HG02884 (cell line): Measurements from ENCODE around the gene ARHGEF3.
"Not testable (repeated sequence)": the region's sequence is repeated elsewhere in the genome, so short reads cannot be mapped to it uniquely, and the experiment has no call there.

ENCODE experiments used
- ATAC-seq: cut with Tn5 transposase; IDR thresholded peaks from one replicate; pipeline ENCODE4 v1.9.1; 2021; ENCODE audit warnings: mild to moderate bottlenecking, moderate library complexity; ENCODE audit not compliant: unreplicated experiment

The ARHGEF3 gene

DNA sequence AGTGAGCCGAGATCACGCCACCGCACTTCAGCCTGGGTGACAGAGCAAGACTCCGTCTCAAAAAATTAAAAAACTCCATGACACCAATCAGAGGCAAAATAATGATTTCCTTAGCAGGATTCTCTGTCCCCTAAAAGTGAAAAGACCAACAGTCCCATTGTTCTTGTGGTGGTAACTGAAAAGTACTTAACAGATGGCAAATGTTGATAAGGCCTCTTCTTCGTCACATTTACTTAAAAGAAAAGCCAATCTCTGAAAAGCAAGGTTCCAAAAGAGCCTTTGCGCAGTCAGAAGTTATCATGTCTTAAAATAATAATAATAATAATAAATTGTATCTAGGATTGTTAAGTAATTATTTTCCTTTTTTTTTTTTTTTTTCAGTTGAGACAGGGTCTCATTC lies 62.7 kb downstream of the ARHGEF3 start:
- ATAC-seq = no peak

DNA sequence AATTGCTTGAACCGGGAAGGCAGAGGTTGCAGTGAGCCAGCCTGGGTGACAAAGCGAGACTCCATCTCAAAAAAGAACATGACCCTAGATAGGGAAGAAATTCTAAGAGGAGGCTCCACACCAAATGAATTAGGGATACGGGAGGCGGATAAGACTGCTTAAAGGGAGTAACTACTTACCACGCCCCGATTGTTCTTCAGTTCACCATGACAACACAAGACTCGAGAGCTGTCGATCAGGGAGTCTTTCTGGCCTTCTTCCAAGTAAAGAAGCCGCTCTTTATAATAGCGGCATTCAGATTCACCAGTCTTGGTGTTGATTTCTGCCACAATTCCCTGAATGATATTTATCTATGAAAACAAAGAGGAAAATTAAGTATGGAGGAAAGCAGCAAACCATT lies 64.7 kb downstream of the ARHGEF3 start:
- no peak for ATAC-seq

DNA sequence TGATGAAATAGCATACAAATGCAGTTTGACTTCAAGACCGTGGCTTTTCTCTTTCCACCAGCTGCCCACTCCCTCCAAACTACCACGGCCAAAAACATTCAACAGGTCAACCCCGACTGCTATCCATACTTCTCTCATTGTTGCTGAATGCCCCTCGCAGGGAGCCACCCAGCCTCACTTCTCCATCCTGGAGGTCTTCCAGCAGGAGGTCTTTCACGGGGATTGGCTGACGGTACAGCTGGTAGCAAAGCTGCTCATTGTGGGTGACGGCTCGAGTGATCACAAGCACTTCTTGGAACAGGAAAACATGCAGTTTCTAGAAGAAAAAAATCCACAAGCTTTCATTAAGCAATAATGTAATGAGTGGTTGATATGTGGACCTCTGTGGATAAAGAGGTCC lies 69.6 kb downstream of the ARHGEF3 start:
- ATAC-seq = no peak

DNA sequence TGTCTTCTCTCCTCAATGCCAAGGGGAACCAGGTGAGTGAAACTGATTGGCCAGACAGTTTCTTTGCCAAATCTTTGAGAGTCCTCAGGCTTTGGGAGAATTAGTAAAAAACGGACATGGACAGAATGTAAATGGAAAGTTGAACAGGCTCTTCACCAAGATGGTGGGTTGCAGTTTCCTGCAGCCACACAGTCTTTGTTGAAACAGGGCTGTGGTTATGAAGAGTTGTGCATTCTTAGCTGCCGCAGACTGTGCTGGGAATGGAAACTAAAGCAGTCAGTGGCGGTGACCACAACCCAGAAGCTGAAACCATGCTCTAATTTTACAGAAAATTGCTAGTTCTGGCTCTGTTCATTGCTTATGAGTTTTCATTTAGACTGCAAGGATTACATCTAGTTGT lies 76.6 kb downstream of the ARHGEF3 start:
- peak; percentile 96 for ATAC-seq

DNA sequence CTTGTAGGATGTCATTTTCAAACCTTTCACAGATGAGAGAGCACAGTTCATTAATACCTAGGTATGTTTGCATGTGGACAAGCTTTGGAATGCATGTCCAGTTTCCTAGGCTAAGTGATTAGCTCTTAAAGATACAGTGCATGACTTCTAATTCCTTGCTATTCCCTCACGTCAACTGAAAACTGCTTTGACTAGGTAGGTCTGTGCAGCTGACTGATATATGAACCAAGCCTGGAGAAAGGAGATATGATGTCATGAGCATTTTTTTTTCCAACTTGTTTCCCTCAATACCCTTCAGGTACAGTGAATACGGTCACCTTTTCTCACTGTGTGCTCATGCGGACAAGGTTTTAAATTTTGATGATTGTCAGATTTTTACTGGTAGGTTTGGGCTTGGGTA lies 77.1 kb downstream of the ARHGEF3 start:
- ATAC-seq = no peak

DNA sequence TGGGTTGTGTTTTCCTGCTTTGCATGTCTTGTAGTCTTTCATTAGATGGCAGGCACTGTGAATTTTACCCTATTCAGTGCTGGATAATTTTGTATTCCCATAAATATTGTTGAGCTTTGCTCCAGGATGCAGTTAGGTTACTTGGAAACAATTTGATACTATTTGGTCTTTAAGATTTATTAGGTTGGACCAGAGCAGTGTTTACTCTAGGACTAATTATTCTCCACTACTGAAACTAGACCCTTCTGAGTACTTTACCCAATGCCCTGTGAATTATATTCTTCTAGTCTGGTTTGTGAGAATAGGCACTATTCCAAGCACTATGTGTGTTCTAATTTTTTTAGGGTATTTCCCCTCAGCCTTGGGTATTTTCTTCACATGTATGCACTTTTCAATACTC lies 80.9 kb downstream of the ARHGEF3 start:
- ATAC-seq = no peak

DNA sequence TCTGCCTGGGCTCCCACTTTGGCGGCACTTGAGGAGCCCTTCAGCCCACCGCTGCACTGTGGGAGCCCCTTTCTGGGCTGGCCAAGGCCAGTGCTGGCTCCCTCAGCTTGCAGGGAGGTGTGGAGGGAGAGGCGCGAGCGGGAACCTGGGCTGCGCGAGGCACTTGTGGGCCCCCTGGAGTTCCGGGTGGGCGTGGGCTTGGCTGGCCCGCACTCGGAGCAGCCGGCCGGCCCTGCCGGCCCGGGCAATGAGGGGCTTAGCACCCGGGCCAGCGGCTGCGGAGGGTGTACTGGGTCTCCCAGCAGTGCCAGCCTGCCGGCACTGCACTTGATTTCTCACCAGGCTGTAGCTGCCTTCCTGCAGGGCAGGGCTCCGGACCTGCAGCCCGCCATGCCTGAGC lies 82.9 kb downstream of the ARHGEF3 start:
- not testable (repeated sequence) for ATAC-seq

DNA sequence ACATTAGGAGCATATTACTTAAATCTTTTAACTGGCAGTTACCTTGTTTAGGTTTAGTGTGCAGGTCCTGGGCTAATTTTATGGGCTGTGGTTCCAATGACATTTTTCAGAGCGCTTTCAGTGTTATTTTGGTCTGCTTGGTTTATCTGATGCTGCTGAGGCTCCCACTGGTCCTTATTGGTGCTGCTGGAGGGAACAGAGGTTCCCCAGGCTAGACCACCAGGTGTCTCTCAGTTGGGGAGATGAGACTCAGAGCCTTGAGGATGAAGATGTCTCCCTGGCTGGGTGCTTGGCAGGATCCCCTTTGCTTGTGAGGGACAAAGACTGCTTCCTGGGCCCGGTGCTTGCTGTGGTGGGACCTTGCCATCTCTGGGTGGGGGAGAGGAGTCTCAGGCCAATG lies 90.4 kb downstream of the ARHGEF3 start:
- no peak for ATAC-seq

DNA sequence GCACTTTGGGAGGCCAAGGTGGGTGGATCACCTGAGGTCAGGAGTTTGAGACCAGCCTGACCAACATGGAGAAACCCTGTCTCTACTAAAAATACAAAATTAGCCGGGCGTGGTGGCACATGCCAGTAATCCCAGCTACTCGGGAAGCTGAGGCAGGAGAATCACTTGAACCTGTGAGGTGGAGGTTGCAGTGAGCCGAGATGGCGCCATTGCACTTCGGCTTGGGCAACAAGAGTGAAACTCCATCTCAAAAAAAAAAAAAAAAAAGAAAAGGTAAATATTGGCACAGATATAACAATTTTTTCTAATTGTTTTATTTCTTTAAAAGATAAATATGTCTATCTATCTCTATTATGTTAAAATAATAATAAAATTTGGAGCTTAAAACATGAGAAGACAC lies 94.3 kb downstream of the ARHGEF3 start:
- not testable (repeated sequence) for ATAC-seq

DNA sequence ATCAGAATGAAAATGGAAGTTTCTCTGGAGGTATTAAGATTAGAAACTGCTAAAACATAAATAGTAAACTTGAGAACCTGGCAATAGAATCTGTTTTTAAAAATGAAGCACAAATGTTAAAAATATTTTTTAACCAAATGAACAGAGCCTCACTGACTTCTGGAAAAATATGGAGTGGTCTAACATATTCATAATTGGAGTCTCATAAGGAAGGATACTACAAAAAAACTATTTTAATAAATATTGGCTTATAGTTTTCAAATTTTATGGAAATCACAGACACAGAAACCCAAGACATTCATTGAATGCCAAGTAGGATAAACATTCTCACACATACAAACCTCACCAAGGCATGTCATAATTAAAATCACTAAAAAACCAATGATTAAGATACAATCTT lies 95.1 kb downstream of the ARHGEF3 start:
- ATAC-seq = no peak

DNA sequence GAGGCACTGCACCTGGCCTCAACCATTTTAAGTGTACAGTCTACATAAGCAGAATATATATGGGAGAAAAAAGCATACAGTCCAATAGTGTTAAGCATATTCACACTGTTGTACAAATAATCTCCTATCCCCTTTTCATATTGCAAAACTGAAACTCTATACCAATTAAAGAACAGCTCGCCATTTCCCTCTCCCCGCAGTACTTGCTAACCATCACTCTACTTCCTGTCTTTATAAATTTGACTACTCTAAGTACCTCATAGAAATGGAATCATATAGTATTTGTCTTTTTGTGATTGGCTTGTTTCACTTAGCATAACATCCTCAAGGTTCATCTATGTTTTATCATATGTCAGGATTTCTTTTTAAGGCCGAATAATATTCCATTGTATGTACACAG lies 97.0 kb downstream of the ARHGEF3 start:
- ATAC-seq = no peak

DNA sequence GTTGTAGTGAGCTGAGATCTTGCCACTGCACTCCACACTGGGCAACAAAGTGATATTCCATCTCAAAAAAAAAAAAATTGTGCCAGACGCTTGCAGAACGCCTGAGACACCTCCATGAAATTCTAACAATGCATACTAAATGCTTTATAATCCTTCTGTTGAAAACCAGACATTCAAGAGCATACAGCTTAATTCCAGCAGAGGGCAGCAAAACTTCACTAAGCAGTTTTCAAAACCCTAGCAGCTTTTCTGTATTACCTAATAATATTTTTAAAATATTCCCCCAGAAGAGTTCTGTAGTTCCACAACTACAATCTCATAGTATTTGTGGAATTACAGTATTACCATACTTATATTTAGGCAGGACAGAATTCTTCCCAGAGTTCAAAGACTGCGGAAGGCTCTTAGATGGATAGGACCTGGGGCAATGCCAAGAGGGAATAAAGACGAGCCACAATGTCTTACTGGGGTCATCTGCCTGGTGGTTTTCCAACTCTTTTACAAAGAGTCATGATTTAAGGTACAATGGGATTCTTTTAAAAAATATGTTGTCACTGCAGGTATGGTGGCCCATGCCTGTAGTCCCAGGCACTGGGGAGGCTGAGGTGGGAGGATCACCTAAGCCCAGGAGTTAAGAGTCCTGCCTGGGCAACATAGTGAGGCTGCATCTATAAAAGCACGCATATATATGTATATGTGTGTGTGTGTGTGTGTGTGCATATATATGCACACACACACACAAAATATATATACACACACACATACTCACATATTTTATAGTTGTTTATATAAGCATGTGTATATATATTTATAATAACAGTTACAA lies 99.0 kb downstream of the ARHGEF3 start:
- no peak for ATAC-seq

DNA sequence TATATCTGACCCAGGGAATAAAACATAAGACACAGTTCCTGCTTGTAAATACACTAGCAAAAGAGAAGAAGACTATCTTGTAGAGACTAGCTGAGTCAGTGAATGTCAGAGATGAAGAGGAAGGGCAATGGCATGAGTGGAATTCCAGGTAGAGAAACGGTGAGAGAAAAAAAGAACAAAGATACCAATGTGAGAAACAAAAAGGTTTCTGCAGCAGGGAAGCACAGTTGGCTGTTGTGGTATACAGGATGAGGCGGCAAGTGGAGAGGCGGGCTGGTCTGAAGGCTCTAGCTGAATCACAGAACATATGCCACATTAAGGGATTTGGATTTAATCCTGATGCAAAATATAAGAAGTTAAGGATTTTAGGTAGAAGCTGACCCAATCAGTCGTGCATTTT lies 101.6 kb downstream of the ARHGEF3 start:
- no peak for ATAC-seq

DNA sequence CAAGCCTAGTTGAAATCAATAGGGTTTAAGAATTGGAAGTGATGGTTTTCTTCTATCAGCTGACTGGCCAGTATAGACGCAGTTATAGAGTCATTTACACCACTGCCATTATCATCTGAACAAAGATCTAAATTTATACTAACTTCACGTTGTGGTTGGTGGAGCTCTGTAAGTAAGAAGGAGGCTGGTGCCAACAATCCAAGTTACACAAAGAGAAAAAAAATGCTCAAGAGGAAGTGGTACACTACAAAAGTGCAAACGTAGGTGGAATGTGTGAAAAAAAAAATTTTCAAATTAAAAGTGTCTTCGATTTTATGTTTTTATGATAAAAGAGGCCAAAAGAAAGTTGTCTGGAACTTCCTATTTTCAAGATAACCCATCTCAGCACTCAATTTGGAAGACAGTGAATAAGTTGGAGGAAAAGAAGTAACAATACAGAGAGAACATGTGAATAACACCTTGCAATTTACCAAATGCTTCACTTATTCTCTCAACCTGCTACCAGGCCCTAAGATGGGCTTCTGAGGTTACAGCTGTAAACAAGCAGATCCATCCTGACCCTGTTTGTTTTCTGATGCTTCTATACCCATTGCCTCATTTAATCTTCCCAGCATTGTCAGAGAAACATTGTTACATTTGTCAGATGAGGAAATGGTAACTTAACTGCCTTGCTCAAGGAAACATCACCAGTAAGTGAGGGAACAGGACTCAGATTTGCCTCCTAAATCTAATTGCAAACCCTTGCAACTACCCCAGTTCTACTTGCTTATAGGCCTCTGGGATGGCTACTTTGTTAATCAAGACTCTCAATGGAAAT lies 106.7 kb downstream of the ARHGEF3 start:
- ATAC-seq = no peak

DNA sequence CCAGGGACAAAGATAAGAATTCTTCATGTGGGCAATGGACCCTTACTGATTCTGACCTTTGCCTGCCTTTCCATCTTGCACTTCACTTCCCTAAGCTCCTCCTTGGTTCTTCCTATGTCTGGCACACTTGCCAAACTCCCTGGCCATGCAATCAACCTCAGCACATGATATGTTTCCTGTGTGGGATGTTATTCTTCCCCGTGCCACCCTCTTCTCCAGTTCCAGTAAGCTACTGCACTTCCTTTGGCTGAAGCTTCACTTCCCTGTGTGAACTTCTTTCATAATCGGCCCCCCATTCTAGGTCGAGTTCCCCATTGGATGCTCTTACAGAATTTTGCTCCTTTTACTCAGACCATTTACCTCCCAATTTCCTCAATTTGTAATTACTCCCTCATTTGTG lies 108.0 kb downstream of the ARHGEF3 start:
- no peak for ATAC-seq

DNA sequence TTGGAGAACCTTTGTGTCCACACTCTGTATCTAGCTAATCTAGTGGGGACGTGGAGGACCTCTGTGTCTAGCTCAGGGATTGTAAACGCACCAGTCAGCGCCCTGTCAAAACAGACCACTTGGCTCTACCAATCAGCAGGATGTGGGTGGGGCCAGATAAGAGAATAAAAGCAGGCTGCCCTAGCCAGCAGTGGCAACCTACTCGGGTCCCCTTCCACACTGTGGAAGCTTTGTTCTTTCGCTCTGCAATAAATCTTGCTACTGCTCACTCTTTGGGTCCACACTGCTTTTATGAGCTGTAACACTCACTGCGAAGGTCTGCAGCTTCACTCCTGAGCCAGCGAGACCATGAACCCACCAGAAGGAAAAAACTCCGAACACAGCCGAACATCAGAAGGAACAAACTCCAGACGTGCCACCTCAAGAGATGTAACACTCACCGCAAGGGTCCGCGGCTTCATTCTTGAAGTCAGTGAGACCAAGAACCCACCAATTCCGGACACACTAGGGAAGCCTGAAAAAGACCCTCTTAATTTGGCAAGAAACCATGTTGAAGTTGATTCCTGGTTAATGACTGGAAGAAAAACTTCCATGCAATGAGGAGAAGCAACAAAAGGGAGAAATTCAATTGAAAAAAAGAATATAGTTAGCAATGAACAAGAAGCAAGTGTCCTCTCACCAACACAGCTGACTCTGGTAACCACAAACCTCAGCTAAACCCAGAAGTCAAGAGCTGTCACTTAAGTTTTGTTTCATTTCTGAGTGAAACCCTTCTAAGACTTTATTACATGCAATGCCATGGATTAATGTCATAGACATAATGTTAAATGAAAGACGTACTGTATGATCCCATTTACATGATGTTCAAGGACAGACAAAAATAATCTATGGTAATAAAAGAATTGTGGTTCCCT lies 109.0 kb downstream of the ARHGEF3 start:
- ATAC-seq = not testable (repeated sequence)

DNA sequence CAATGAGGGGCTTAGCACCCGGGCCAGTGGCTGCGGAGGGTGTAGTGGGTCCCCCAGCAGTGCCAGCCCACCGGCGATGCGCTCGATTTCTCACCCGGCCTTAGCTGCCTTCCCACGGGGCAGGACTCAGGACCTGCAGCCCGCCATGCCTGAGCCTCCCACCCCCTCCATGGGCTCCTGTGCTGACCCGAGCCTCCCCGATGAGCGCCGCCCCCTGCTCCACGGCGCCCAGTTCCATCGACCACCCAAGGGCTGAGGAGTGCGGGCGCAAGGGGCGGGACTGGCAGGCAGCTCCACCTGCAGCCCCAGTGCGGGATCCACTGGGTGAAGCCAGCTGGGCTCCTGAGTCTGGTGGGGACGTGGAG lies 109.8 kb downstream of the ARHGEF3 start:
- not testable (repeated sequence) for ATAC-seq

DNA sequence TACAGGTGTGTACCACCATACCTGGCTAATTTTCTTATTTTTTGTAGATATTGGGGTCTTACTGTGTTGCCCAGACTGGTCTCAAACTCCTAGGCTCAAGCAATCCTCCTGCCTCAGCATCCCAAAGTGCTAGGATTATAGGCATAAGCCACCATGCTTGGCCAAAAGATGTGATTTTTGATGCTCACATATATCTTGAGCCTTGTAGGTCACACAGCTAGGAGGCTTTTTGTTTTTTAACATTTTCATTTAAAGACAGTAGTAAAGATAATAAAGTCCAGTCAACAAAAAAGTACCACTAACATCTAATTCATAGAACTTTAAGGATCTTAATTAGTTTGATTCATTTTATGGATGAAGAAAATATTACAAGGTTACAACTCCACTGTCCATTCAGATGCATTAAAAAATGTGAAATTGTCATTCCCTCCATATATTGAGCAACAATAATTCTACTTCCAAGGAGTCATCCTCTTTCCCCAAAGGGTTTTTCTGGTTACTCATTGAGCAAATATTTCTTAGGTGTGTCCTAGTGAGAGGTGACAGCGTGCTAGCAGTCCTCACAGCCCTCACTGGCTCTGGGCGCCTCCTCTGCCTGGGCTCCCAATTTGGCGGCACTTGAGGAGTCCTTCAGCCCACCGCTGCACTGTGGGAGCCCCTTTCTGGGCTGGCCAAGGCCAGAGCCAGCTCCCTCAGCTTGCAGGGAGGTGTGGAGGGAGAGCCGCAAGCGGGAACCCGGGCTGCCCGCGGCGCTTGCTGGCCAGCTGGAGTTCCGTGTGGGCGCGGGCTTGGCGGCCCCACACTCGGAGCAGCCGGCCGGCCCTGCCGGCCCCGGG lies 110.4 kb downstream of the ARHGEF3 start:
- no peak for ATAC-seq

DNA sequence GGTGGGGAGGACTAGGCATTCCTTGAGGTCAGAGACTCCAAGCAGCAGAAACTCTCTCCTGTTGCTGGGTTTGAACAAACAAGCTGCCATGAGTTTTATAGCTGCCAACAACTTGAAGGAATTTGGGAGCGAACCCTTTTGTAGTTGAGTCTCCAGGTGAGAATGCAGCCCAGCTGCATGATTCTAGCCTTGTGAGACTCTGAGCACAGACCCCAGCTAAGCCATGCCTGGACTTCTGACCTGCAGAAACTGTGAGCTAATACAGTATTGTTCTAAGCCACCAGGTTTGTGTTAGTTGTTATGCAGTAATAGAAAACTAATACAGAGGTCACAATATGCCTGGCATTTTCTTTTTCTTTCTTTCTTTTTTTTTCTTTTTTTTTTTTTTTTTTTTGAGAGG lies 112.4 kb downstream of the ARHGEF3 start:
- ATAC-seq = no peak

DNA sequence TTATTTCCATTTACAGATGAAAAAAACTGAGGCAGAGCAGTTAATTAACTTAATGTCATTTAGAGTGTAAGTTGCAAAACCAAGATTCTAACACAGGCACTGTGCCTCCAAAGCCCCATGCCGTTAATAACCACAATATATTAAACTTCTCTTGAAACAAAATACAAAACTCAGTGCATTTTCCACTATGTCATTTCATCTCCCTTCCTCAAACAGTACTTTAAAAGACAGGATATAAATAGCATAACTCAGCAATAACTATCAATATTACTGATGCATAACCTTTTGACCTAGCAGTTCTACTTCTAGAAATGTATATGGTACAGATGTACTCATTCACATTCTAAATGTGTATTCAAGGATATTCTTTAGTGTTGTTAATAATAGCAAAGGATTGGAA lies 113.6 kb downstream of the ARHGEF3 start:
- ATAC-seq = peak; percentile 47
